ENCODE measurements around the gene ZNF711. TPM values are rescaled to one million over a fixed set of nuclear protein-coding genes. Genes with fewer than 3 reads are reported as not detected.
"Not testable (repeated sequence)": the region's sequence is repeated elsewhere in the genome, so short reads cannot be mapped to it uniquely, and the experiment has no call there.

ZNF711 gene
- total RNA-seq: under 1 TPM; 0.18 to 0.30 TPM

DNA sequence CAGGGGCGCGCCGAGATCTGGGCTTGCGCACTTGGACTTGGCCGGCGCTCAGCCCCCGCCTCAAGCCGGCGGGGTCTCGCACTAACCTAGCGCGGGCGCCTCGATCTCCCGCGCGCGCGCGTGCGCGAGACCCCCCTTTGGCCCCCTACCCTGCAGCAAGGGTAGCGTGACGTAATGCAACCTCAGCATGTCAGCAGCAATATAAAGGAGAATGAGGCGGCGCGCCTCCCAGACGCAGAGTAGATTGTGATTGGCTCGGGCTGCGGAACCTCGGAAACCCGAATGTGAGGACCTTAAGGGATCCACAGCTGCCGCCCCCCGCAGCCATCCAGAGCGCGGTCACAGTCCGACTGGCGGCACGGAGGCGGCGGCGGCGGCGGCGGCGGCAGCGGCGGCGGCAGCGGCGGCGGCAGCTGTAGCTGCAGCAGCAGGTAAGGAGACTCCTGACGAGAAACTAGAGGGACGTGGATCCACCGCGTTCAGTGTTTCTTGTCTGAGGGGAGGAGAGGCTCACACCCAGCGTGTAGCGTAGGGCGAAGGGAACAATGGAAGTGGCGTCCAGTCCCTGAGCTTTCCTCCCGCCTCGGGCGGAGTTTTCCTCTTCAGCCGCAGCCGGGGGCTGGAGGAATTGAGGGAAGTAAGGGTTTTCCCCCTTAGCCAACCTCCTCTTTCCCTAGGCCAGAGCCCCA is at the start of gene ZNF711, which contains the start of gene SATL1:
ZNF711 (plus strand) TSS at position 231 of the 689 bp plus-strand sequence. CDS start 3,582 bp downstream, outside the sequence.
SATL1 (minus strand) TSS at position 19 of the 689 bp plus-strand sequence. CDS start 134,811 bp downstream, outside the sequence.
- DNase-seq: no peak
- ChIA-PET CTCF (no interaction called here), POLR2A (no interaction called here)
- Mint-ChIP-seq H3K4me3 (peak within 1 kb of the TSS; percentile 71), H3K36me3 (ENCODE audit: low read depth) (no peaks in the 10 kb centered on the region), H3K4me1 (peaks cover 5% of the 10 kb centered on the region), H3K9me3 (no peaks in the 10 kb centered on the region), H3K27me3 (peaks cover 22% of the 10 kb centered on the region), H3K27ac (peak within 1 kb of the TSS; percentile 15)

DNA sequence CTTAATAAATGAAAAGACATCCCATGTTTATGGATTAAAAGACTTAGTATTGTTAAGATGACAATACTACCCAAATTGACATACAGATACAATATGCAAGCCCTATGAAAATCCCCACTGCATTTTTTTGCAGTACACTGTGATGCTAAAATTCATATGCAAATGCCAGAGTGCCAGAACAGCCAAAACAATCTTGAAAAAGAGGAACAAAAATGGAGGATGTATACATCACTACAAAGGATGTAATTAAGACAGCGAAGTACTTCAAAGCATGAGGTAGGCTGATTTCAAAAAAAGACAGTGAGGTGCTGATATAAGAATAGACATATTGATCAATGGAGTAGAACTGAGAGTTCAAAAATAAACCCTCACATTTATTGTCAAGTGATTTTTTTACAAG is 47.5 kb upstream of the ZNF711 start:
- no peaks in the 10 kb centered on the region for H3K4me1 Mint-ChIP-seq
- H3K4me3 Mint-ChIP-seq: no peak overlapping the region
- no peaks in the 10 kb centered on the region for H3K27me3 Mint-ChIP-seq
- ChIA-PET CTCF (no interaction called here), POLR2A (no interaction called here)
- no peak overlapping the region for H3K27ac Mint-ChIP-seq
- no peaks in the 10 kb centered on the region for H3K36me3 Mint-ChIP-seq (ENCODE audit: low read depth)
- peaks cover 3% of the 10 kb centered on the region for H3K9me3 Mint-ChIP-seq
- DNase-seq: no peak

DNA sequence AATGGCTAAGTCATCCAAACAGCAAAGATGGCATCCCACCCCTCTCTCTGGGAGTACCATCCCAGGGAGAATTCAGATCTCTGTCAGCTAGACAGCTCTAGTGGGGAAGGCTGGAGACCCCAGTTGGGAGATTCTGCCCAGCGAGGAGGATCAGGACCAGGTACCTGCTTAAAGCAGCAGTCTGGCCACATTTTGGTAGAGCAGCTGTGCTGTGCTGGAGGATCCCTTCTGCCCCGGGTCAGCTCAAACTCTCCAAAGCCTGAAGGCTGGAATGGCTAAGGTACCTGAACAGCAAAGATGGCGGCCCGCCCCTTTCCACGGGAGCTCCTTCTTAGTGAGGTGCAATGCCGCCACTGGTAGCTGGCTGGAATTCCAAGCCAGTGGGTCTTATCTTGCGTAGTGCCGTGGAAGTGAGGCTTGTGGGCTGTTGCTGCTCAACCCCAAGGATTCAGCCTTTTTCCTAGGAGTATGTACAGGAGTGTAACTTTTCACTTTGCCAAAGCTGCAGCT is 40.3 kb upstream of the ZNF711 start:
- no peak overlapping the region for H3K4me3 Mint-ChIP-seq
- ChIA-PET CTCF (no interaction called here), POLR2A (no interaction called here)
- no peak for DNase-seq
- H3K9me3 Mint-ChIP-seq: no peaks in the 10 kb centered on the region
- no peak overlapping the region for H3K27ac Mint-ChIP-seq
- no peaks in the 10 kb centered on the region for H3K4me1 Mint-ChIP-seq
- no peaks in the 10 kb centered on the region for H3K36me3 Mint-ChIP-seq (ENCODE audit: low read depth)
- no peaks in the 10 kb centered on the region for H3K27me3 Mint-ChIP-seq

DNA sequence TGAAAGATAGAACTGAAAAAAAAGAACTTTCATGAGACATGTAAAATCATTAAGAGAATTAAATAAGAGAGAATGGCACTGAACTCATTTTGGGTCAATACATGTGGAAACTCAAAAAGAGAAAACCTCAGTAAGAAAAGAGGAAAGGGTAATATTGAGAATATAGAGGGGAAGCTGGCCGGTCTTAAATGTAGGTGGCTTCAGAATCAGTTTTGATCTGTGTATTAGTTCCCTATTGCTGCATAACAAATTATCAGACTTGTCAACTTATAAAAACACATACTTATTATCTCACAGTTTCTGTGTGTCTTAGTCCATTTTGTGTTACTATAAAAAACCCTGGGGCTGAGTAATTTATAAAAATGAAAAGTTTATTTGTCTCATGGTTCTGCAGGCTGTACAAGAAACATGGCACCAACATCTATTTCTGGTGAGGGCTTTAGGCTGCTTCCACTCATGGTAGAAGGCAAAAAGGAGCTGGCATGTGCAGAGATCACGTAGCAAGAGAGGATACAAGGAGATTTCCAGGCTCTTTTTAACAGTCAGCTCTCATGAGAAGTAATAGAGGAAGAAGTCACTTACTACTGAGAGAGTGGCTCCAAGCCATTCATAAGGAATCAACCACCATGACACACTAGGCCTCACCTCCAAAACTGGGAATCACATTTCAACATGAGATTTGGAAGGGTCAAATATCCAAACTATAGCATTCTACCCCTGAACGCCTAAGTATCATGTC is 29.8 kb upstream of the ZNF711 start:
- no peaks in the 10 kb centered on the region for H3K36me3 Mint-ChIP-seq (ENCODE audit: low read depth)
- POLR2A ChIA-PET: no interaction called here
- DNase-seq: no peak
- H3K27me3 Mint-ChIP-seq: no peaks in the 10 kb centered on the region
- no peaks in the 10 kb centered on the region for H3K4me1 Mint-ChIP-seq
- CTCF ChIA-PET: no interaction called here
- no peak overlapping the region for H3K4me3 Mint-ChIP-seq
- H3K9me3 Mint-ChIP-seq: no peaks in the 10 kb centered on the region
- no peak overlapping the region for H3K27ac Mint-ChIP-seq

DNA sequence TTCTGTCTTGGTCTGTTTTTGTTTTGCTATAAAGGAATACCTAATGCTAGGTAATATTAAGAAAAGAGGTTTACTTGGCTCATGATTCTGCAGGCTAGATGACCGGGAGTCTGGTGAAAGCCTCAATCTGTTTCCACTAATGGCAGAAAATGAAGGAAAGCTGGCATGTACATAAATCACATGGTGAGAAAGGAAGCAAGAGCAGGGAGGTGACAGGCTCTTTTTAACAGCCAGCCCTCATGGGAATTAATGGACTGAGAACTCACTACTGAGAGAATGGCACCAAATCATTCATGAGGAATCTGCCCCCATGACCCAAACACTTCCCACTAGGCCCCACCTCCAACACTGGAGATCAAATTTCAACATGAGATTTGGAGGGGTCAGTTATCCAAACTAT is 27.8 kb upstream of the ZNF711 start:
- ChIA-PET CTCF (no interaction called here), POLR2A (no interaction called here)
- no peak overlapping the region for H3K27ac Mint-ChIP-seq
- H3K36me3 Mint-ChIP-seq (ENCODE audit: low read depth): no peaks in the 10 kb centered on the region
- no peaks in the 10 kb centered on the region for H3K27me3 Mint-ChIP-seq
- no peak overlapping the region for H3K4me3 Mint-ChIP-seq
- H3K4me1 Mint-ChIP-seq: no peaks in the 10 kb centered on the region
- no peak for DNase-seq
- no peaks in the 10 kb centered on the region for H3K9me3 Mint-ChIP-seq

DNA sequence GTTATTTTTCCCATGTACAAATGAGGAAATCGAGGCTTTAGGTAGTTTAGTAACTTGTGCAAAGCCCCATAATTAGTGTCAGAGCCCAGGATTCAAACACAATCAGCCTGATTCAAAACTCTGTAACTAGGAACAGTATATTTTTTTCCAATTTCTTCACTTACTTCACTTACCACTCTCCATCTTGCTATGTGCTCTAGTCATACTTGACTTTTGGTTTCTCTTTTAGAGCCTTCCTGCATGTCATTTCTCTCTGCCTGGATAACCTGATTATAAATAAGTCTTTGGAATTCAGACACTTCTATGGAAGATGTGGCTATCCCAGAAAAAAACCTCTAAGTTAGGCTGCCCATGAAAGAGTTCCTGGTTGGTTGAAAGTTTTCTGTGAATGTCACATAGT is 22.4 kb upstream of the ZNF711 start:
- H3K9me3 Mint-ChIP-seq: no peaks in the 10 kb centered on the region
- H3K4me3 Mint-ChIP-seq: no peak overlapping the region
- no peak overlapping the region for H3K27ac Mint-ChIP-seq
- no peak for DNase-seq
- CTCF ChIA-PET: no interaction called here
- H3K4me1 Mint-ChIP-seq: no peaks in the 10 kb centered on the region
- POLR2A ChIA-PET: no interaction called here
- no peaks in the 10 kb centered on the region for H3K36me3 Mint-ChIP-seq (ENCODE audit: low read depth)
- H3K27me3 Mint-ChIP-seq: no peaks in the 10 kb centered on the region

DNA sequence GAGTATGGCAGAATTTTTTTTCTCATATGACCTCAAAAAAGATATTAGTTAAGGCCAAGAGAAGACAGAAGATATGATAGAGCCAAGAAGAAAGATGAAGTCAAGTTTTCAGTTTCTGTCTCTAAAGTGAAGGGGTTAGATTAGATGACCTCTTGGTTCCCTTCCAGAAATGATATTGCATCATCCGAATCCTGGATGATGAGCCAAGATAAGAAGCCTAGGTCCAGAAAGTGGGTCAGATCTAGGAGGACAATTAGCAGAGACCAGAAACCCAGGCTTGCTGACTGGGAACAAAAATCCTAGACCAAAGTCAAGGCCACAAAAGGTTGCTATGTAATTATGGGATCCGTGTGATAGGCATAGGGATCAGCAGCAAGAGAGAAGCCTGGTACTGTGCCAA is 20.4 kb upstream of the ZNF711 start:
- ChIA-PET POLR2A (no interaction called here), CTCF (no interaction called here)
- H3K4me1 Mint-ChIP-seq: no peaks in the 10 kb centered on the region
- H3K27me3 Mint-ChIP-seq: no peaks in the 10 kb centered on the region
- H3K36me3 Mint-ChIP-seq (ENCODE audit: low read depth): no peaks in the 10 kb centered on the region
- H3K9me3 Mint-ChIP-seq: no peaks in the 10 kb centered on the region
- no peak overlapping the region for H3K27ac Mint-ChIP-seq
- DNase-seq: no peak
- H3K4me3 Mint-ChIP-seq: no peak overlapping the region

DNA sequence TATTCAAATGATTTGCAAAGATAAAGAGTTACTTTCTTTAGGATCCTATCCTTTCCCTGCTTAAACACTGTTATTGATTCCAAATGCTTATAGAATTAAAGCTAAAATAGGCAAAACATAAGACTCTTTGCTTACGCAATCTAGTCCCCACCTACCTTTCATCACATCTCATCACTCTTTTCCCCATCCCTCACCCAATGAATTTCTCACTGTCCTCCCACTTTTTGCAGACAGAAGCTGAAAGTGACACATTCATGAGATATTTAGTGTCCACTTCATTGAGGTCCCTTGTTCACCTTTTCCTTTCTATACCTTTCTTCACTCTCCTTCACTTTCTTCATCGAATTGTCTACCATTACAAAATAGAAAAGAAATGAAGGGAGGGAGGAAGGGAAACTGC is 636 bp upstream of the ZNF711 start:
- H3K4me1 Mint-ChIP-seq: peaks cover 5% of the 10 kb centered on the region
- CTCF ChIA-PET: no interaction called here

DNA sequence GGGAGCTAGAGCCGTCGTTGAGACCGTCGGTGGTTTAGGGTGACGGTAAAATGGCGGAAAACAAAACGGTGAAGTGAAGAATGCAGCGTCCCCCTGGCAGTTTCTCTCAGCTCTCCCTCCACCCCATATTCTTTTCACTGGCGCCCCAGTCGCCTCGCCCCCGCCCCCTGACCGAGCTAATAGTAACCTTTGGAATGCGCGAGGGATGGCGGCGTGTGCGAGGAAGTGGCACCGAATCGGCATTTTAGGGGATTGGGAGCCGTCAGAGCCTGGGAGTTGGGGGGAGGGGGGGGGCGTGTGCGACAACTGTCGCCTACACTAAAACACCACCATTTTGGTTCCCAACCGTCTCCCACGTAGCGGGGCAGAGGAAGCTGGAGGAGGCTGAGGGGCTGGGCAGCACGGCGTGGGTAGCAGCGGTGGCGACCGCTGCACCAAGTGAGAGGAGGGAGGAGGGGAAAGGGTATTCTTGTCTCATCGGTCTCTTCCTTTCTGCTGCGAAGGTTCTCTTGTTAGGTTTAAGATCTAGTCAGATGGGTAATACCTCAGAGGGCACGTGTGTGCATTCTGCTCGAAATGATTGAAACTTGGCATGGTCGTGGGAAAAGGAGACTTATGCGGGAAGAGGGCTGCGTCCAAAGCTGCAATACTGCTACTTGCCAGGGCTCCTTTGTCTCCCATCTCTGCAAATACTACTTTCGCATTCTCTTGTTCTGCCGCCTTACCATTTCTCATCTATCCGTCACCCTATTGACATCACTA is 840 bp downstream of the ZNF711 start:
- POLR2A ChIA-PET: no interaction called here

More for the DNA sequence above, 636 bp upstream of the ZNF711 start:
- no peaks in the 10 kb centered on the region for H3K36me3 Mint-ChIP-seq (ENCODE audit: low read depth)
- no peak overlapping the region for H3K27ac Mint-ChIP-seq
- H3K27me3 Mint-ChIP-seq: peaks cover 22% of the 10 kb centered on the region
- POLR2A ChIA-PET: no interaction called here
- no peaks in the 10 kb centered on the region for H3K9me3 Mint-ChIP-seq
- no peak overlapping the region for H3K4me3 Mint-ChIP-seq
- DNase-seq: no peak

DNA sequence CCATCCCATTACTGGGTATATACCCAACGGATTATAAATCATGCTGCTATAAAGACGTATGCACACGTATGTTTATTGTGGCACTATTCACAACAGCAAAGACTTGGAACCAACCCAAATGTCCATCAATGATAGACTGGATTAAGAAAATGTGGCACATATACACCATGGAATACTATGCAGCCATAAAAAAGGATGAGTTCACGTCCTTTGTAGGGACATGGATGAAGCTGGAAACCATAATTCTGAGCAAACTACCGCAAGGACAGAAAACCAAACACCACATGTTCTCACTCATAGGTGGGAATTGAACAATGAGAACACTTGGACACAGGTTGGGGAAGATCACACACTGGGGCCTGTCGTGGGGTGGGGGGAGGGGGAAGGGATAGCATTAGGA is 41.5 kb downstream of the ZNF711 start:
- POLR2A ChIA-PET; H3K36me3 Mint-ChIP-seq (ENCODE audit: low read depth); H3K4me3 Mint-ChIP-seq; H3K27ac Mint-ChIP-seq; CTCF ChIA-PET; H3K27me3 Mint-ChIP-seq; DNase-seq; H3K4me1 Mint-ChIP-seq; H3K9me3 Mint-ChIP-seq: not testable (repeated sequence)

More for the DNA sequence above, 840 bp downstream of the ZNF711 start:
- Mint-ChIP-seq H3K4me3 (peak overlapping the region; percentile 71), H3K27me3 (peaks cover 22% of the 10 kb centered on the region), H3K4me1 (peaks cover 5% of the 10 kb centered on the region), H3K9me3 (no peaks in the 10 kb centered on the region), H3K36me3 (ENCODE audit: low read depth) (no peaks in the 10 kb centered on the region), H3K27ac (peak overlapping the region; percentile 15)
- DNase-seq: no peak
- CTCF ChIA-PET: no interaction called here

DNA sequence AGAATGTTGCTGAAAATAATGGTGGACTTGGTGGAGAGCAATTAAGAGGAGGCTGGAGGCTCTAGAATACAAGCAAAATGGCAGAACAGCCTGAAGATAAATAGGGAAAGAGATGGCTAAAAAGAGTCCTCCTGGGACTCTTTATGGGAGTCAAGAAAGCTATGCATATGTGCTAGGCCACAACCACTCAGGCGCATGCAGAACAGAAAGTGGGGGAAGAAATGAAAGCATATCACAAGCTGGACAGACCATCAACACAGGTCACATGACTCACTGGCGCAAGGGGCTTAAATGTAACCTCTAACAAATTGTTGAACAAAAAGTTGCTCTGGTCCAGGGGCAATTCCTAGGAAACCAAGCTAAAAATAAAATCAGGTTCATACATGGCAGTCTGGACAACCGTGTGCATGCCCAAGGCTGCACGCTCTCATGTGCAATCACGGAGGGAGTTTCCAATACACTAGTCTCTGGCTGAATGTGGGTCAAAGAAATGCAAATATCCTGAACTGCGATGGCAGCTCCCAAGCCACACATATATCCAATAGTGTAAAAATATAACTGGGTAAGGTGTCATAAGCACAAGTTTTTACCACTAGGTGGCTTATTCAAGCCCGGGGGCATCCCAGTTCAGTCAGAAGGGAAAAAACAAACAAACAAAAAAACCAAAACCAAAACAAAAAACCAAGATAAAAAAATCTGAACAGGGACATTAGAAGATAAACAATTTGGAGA is 45.4 kb downstream of the ZNF711 start:
- no peak overlapping the region for H3K4me3 Mint-ChIP-seq
- H3K27me3 Mint-ChIP-seq: no peaks in the 10 kb centered on the region
- H3K27ac Mint-ChIP-seq: no peak overlapping the region
- no peaks in the 10 kb centered on the region for H3K36me3 Mint-ChIP-seq (ENCODE audit: low read depth)
- POLR2A ChIA-PET: no interaction called here
- CTCF ChIA-PET: no interaction called here
- DNase-seq: no peak
- H3K4me1 Mint-ChIP-seq: no peaks in the 10 kb centered on the region
- no peaks in the 10 kb centered on the region for H3K9me3 Mint-ChIP-seq

DNA sequence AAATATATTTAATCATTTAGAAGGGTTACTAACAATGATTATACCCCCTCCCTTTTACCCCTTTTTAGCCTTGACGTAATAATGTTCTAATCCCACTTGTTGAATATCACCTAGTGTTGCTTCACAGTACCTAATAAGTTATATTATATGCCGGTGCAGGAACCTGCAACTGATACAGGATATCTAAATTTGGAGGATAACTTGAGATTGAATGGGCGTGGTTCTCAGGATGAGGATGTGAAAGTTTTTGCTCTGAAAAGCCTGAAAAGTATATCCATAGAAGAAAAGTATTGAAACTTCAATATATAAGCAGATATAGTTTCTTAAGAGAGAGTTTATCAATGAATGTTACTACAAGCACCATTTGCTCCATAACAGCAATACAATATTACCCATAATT is 59.8 kb downstream of the ZNF711 start:
- no peak for DNase-seq
- Mint-ChIP-seq H3K36me3 (ENCODE audit: low read depth) (no peaks in the 10 kb centered on the region), H3K4me3 (no peak overlapping the region), H3K9me3 (no peaks in the 10 kb centered on the region), H3K4me1 (no peaks in the 10 kb centered on the region), H3K27ac (no peak overlapping the region), H3K27me3 (no peaks in the 10 kb centered on the region)
- ChIA-PET POLR2A (no interaction called here), CTCF (no interaction called here)

DNA sequence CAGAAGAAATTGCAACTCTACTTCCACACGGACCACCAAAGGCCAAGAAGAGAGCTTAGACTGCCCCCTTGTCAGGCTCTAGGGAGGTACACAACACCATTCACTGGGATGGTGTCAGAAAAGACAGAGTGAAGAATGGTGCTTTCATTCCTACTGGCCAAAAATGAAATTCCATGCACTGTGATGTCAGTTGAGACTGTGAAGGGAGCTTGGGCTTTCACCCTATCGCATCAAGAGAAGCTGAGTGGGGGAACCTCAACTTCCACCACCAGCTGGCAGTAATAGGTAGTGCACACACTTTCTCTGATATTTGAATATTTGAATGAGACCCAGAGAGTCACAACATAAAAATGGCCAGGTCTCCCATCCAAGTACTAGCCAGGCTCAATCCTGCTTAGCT is 65.9 kb downstream of the ZNF711 start:
- DNase-seq: no peak
- ChIA-PET CTCF (no interaction called here), POLR2A (no interaction called here)
- Mint-ChIP-seq H3K4me3 (no peak overlapping the region), H3K27me3 (no peaks in the 10 kb centered on the region), H3K27ac (no peak overlapping the region), H3K9me3 (no peaks in the 10 kb centered on the region), H3K36me3 (ENCODE audit: low read depth) (no peaks in the 10 kb centered on the region), H3K4me1 (no peaks in the 10 kb centered on the region)
